C4-2B (cell line): ENCODE measurements around the gene CISTR.

Experiments used
- H3K27ac ChIP-seq: fragments of 450-650 bp; 2 replicates; pipeline ENCODE4 v1.5.1; 2017
- ZFX ChIP-seq: fragments of 450-650 bp; IDR thresholded peaks from 2 replicates; pipeline ENCODE4 v1.6.1; 2017
- TF ChIP-seq, protein P1 (sequence below): fragments of 450-650 bp; conservative IDR thresholded peaks from 2 replicates; pipeline ENCODE4 v1.5.1; 2017; ENCODE audit warnings: mild to moderate bottlenecking

The CISTR gene

GRCh38 chr12:53736592-53736991 is 15.2 kb downstream of the CISTR start:
- TF ChIP-seq, protein P1, sequence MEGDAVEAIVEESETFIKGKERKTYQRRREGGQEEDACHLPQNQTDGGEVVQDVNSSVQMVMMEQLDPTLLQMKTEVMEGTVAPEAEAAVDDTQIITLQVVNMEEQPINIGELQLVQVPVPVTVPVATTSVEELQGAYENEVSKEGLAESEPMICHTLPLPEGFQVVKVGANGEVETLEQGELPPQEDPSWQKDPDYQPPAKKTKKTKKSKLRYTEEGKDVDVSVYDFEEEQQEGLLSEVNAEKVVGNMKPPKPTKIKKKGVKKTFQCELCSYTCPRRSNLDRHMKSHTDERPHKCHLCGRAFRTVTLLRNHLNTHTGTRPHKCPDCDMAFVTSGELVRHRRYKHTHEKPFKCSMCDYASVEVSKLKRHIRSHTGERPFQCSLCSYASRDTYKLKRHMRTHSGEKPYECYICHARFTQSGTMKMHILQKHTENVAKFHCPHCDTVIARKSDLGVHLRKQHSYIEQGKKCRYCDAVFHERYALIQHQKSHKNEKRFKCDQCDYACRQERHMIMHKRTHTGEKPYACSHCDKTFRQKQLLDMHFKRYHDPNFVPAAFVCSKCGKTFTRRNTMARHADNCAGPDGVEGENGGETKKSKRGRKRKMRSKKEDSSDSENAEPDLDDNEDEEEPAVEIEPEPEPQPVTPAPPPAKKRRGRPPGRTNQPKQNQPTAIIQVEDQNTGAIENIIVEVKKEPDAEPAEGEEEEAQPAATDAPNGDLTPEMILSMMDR, result no peak
- TF ChIP-seq ZFX, result no peak
- H3K27ac ChIP-seq, result no peak overlapping the region

DNA sequence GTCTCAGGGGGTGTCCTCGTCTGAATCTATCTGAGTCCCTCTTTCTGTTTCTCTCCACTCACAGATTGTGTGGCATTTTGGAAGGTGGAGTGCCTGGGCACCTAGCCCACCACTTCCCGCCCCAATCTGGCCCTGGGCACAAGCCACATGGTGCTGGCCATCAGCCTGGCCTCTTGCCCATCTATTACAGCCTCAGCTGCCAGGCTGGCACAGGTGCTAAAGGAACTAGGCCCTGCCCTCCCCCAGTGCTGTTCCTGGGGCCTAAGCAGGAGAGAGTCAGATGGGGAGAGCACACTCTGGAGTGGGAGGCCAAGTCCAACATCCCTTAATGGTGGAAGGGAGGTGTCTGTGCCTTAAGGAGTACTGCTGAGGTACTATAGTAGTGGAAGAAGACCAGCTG is 16.2 kb downstream of the CISTR start:
- no peak for TF ChIP-seq ZFX
- TF ChIP-seq, protein P1, result no peak
- H3K27ac ChIP-seq, result peak overlapping the region; percentile 10; the same call in 1 of the 2 replicates

DNA sequence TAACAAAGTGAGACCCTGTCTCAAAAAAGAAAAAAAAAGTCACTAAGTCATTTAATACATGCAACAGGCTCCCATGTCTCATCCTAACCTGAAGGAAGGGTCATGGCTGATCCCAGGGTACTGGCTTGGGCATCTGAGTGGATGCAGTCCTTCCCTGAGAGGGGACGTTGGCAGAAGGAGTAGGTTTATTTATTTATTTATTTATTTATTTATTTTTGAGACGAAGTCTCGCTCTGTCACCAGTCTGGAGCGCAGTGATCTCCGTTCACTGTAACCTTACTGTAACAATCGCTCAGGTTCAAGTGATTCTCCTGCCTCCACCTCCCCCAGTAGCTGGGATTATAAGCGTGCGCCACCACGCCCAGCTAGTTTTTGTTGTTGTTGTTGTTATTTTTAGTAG is 17.4 kb downstream of the CISTR start:
- no peak overlapping the region for H3K27ac ChIP-seq
- TF ChIP-seq, protein P1, result no peak
- no peak for TF ChIP-seq ZFX

- TF ChIP-seq, protein P1, result no peak
- TF ChIP-seq ZFX, result no peak
- H3K27ac ChIP-seq, result no peak overlapping the region
Observed at GRCh38 chr12:53733807-53734200, 18.0 kb downstream of the CISTR start.

DNA sequence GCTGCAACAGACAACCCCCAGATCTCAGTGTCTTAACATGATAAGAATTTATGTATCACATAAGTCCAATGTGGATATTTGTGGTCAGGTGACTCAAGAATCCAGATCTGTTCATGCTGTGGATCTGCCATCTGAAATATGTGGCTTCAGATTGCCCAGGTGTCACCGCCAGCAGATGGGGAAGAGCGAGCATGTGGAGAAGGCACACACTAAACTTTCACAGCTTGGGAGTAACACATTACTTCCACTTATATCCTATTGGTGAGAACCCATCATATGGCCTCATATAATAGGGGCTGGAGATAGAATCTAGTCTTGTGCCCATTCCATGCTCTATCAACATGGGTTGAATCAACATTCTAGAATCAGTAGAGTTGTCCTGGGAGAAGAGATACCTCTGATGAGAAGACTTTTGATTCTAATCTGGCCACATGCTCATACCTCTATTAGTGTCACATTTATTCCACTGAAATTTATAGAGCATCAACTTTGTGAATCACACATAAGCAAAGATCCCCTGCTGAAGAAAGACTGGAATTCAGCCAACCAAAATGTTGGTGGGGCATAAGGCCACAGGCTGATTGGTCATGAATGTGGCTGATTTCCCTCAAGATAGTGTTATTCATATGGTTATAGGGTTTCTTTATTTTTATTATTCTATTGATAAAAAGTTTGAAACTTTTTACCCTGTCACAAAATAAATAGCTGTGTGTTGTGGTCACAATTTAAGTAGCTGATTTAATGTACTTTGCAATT is 18.6 kb downstream of the CISTR start:
- no peak for TF ChIP-seq ZFX
- TF ChIP-seq, protein P1, result no peak
- H3K27ac ChIP-seq, result no peak overlapping the region

- TF ChIP-seq, protein P1, result no peak
- TF ChIP-seq ZFX, result no peak
- no peak overlapping the region for H3K27ac ChIP-seq
Observed at GRCh38 chr12:53729644-53730043, 22.1 kb downstream of the CISTR start.

DNA sequence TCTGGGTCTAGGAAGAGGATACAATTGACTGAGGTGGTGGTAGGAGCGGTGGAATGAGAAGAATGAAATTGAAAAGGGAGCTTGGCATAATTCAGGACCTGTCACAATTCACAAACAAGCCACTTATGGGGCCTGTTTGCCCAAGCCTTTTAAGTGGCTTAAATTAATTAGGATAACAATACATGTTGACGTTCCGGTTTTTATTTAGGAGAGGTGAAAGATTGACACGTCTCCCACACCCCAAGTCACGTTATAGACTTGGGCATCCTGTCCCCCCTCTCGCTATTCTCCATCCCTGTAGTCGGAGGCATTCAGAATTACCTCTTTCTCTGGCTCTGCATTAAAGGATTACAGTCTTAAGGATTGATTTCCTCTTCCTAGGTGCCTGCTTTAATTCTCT is 23.6 kb downstream of the CISTR start:
- TF ChIP-seq, protein P1, result no peak
- TF ChIP-seq ZFX, result no peak
- peak overlapping the region; percentile 42; the same call in 1 of the 2 replicates for H3K27ac ChIP-seq
